Fibroblast of lung (primary cell): ENCODE measurements around the gene CPM. TPM values are rescaled to one million over a fixed set of nuclear protein-coding genes. Genes with fewer than 3 reads are reported as not detected.
"Not testable (repeated sequence)": the region's sequence is repeated elsewhere in the genome, so short reads cannot be mapped to it uniquely, and the experiment has no call there.

Experiments used
- DNase-seq, 2 donors: peaks; one replicate each; pipeline versions ENCODE4 v3.0.0 to v3.0.0-alpha.2; 2010; ENCODE audit warnings: low read depth in 2 of 2
- H2AFZ ChIP-seq: 2 replicates; pipeline ENCODE4 v1.5.1; 2012; ENCODE audit warnings: low read length, control low read depth, inconsistent platforms
- H3K27ac ChIP-seq: 2 replicates; pipeline ENCODE4 v1.5.1; 2011; ENCODE audit warnings: low read length, control low read depth; ENCODE audit not compliant: insufficient read depth
- H3K27me3 ChIP-seq: 2 replicates; pipeline ENCODE4 v1.5.1; 2011; ENCODE audit warnings: mild to moderate bottlenecking, low read length; ENCODE audit not compliant: control insufficient read depth, insufficient read depth
- H3K36me3 ChIP-seq: 2 replicates; pipeline ENCODE4 v1.5.1; 2011; ENCODE audit warnings: low read length; ENCODE audit not compliant: control insufficient read depth, insufficient read depth
- H3K4me1 ChIP-seq: 2 replicates; pipeline ENCODE4 v1.5.1; 2011; ENCODE audit warnings: low read length; ENCODE audit not compliant: control insufficient read depth, insufficient read depth; ENCODE audit errors: extremely low read depth
- H3K4me2 ChIP-seq: 2 replicates; pipeline ENCODE4 v1.5.1; 2011; ENCODE audit warnings: low read length, control low read depth; ENCODE audit not compliant: insufficient read depth; ENCODE audit errors: extremely low read depth
- H3K4me3 ChIP-seq, 4 experiments: fragments of 200-600 bp in 1 of 4; sonication (generic) in 1 of 4; replicated peaks in 1 of 4; 2 replicates each; pipeline ENCODE4 v1.5.1; 2011 to 2016; ENCODE audit warnings: low read length in 4 of 4, low read depth in 3 of 4, mild to moderate bottlenecking in 3 of 4, control low read depth in 2 of 4, inconsistent platforms in 1 of 4, mixed read lengths in 1 of 4; ENCODE audit not compliant: insufficient read depth in 1 of 4; ENCODE audit errors: control extremely low read depth in 1 of 4
- H3K79me2 ChIP-seq: 2 replicates; pipeline ENCODE4 v1.5.1; 2012; ENCODE audit warnings: mild to moderate bottlenecking, low read length, inconsistent platforms; ENCODE audit not compliant: control insufficient read depth, insufficient read depth
- H3K9ac ChIP-seq: 2 replicates; pipeline ENCODE4 v1.5.1; 2011; ENCODE audit warnings: mild to moderate bottlenecking, low read length, control low read depth; ENCODE audit not compliant: insufficient read depth
- H3K9me3 ChIP-seq: 2 replicates; pipeline ENCODE4 v1.5.1; 2012; ENCODE audit warnings: low read depth, low read length; ENCODE audit not compliant: control insufficient read depth, insufficient read depth
- H4K20me1 ChIP-seq: 2 replicates; pipeline ENCODE4 v1.5.1; 2011; ENCODE audit warnings: low read length; ENCODE audit not compliant: control insufficient read depth, insufficient read depth; ENCODE audit errors: extremely low read depth
- EZH2 ChIP-seq: IDR thresholded peaks from 2 replicates; pipeline ENCODE4 v1.5.1; 2012; ENCODE audit warnings: low read length, control low read depth, mild to moderate bottlenecking; ENCODE audit errors: missing control alignments
- polyA plus RNA-seq, 2 donors: library from polyadenylated mRNA; depleted of rRNA in 1 of 2; stranded (reverse) in 1 of 2; unstranded in 1 of 2; fragments of >200 nt; gene quantifications; 2 replicates each; pipeline ENCODE4 v1.2.1, GENCODE V29; 2011 to 2012; ENCODE audit warnings: missing spikeins in 1 of 2
- total RNA-seq: library from RNA; depleted of rRNA; stranded (reverse); fragments of >200 nt; gene quantifications from 2 replicates; pipeline ENCODE4 v1.2.1, GENCODE V29; 2014
- TF ChIP-seq, protein P1 (sequence below), 2 donors: IDR thresholded peaks in 1 of 2; conservative IDR thresholded peaks in 1 of 2; 1 replicate in 1 of 2; 2 replicates in 1 of 2; pipeline ENCODE4 v1.5.1; 2011 to 2012; ENCODE audit warnings: low read length in 2 of 2, control low read depth in 1 of 2, inconsistent platforms in 1 of 2, low read depth in 1 of 2, mild to moderate bottlenecking in 1 of 2

The CPM gene
- total and polyA plus RNA-seq, 2 donors (not counting 1 experiment from before 2014, with no cell fraction given): 5.3 to 23.5 TPM

DNA sequence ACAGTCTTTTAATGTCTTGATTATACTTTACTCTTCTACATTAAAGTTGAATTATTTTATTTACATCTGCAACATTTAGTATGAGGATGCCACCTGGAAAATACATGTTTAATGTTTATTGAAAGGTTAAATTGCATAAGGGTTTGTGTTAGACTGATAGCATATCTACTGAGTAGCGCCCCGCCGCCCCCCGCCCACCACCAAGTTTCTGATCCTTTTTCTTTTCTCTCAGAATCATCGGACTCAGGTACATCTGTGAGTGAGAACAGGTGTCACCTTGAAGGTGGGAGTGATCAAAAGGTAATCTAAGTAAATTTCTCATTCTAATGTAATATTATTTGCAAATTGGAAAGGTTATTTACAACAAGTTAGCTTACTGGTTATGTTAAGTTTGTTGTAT is 108.8 kb downstream of the CPM start:
- TF ChIP-seq, protein P1, sequence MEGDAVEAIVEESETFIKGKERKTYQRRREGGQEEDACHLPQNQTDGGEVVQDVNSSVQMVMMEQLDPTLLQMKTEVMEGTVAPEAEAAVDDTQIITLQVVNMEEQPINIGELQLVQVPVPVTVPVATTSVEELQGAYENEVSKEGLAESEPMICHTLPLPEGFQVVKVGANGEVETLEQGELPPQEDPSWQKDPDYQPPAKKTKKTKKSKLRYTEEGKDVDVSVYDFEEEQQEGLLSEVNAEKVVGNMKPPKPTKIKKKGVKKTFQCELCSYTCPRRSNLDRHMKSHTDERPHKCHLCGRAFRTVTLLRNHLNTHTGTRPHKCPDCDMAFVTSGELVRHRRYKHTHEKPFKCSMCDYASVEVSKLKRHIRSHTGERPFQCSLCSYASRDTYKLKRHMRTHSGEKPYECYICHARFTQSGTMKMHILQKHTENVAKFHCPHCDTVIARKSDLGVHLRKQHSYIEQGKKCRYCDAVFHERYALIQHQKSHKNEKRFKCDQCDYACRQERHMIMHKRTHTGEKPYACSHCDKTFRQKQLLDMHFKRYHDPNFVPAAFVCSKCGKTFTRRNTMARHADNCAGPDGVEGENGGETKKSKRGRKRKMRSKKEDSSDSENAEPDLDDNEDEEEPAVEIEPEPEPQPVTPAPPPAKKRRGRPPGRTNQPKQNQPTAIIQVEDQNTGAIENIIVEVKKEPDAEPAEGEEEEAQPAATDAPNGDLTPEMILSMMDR (conservative IDR thresholded peaks at IDR 0.05 in 1 of 2, IDR thresholded peaks at IDR 0.05 in 1 of 2; ENCODE audit: low read depth in 1 of 2, low read length in 2 of 2): no peak
- TF ChIP-seq EZH2: no peak
- H3K9ac ChIP-seq: no peak overlapping the region
- no peak overlapping the region for H3K4me2 ChIP-seq
- no peaks in the 10 kb centered on the region for H3K27me3 ChIP-seq
- DNase-seq: no peak
- no peaks in the 10 kb centered on the region for H3K4me1 ChIP-seq
- peaks cover 19% of the 10 kb centered on the region for H3K79me2 ChIP-seq
- no peak overlapping the region for H3K27ac ChIP-seq
- no peak overlapping the region for H3K4me3 ChIP-seq
- no peak overlapping the region for H2AFZ ChIP-seq
- H3K9me3 ChIP-seq: no peaks in the 10 kb centered on the region
- peaks cover 7% of the 10 kb centered on the region for H3K36me3 ChIP-seq
- no peaks in the 10 kb centered on the region for H4K20me1 ChIP-seq

DNA sequence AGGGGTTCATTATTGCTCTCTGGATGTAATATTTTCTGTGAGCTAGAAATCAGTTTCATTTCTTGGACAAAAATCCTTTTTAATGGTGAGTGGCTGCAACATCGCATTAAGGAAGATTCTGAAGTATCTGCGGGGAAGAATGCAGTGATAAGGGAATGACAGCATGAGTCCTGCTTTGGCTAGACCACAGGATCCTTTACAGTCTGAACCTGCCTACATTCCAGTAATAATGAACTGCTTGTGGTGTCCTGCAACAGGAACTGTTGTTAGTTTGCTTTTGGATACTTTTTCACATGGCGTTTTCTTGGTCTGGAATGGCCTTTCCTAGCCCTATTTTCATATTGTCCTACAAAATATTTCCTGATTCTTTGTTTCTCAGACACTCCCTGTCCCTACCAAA is 109.3 kb downstream of the CPM start:
- no peak for TF ChIP-seq EZH2
- TF ChIP-seq, protein P1 (conservative IDR thresholded peaks at IDR 0.05 in 1 of 2, IDR thresholded peaks at IDR 0.05 in 1 of 2; ENCODE audit: low read depth in 1 of 2, low read length in 2 of 2): no peak
- Histone ChIP-seq H3K9ac (no peak overlapping the region), H4K20me1 (no peaks in the 10 kb centered on the region), H3K4me2 (no peak overlapping the region), H3K4me3 (no peak overlapping the region), H3K79me2 (peaks cover 19% of the 10 kb centered on the region), H2AFZ (no peak overlapping the region), H3K36me3 (peaks cover 7% of the 10 kb centered on the region), H3K27ac (no peak overlapping the region), H3K27me3 (no peaks in the 10 kb centered on the region), H3K9me3 (no peaks in the 10 kb centered on the region), H3K4me1 (no peaks in the 10 kb centered on the region)
- peak in 1 of 2 donors; percentile 85 for DNase-seq

DNA sequence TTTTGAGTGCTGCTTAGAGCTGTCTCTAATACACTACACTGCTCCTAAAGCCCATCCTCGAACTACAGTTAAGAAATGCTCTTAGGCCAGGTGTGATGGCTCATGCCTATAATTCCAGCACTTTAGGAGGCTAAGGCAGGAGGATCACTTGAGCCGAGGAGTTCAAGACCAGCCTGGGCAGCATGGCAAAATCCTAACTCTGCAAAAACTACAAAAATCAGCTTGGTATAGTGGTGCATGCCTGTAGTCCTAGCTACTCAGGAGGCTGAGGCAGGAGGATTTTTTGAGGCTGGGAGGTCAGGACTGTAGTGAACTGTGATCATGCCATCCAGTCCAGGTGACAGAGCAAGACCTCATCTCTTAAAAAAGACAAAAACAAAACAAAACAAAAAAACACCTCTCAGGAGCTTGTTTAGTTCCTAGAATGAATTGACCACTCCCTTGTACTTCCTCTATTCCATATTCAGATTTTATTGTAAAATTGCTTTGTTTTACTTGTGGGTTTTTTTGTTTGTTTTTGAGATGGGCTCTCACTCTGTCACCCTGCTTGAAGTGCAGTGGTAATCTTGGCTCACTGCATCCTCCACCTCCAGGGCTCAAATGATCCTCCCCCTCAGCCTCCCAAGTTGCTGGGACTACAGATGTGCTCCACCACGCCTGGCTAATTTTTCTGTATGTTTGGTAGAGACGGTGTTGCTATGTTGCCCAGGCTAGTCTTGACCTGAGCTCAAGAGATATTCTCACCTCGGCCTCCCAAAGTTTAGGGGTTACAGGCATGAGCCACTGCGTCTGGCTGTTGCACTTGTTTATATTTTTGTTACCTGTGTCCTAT is 111.4 kb downstream of the CPM start:
- Histone ChIP-seq H3K27ac (no peak overlapping the region), H3K36me3 (peaks cover 9% of the 10 kb centered on the region), H3K27me3 (no peaks in the 10 kb centered on the region), H3K79me2 (peaks cover 25% of the 10 kb centered on the region), H3K4me2 (no peak overlapping the region), H3K4me1 (no peaks in the 10 kb centered on the region), H3K9ac (no peak overlapping the region), H4K20me1 (no peaks in the 10 kb centered on the region), H3K4me3 (no peak overlapping the region), H2AFZ (no peak overlapping the region), H3K9me3 (no peaks in the 10 kb centered on the region)
- no peak for TF ChIP-seq EZH2
- TF ChIP-seq, protein P1 (conservative IDR thresholded peaks at IDR 0.05 in 1 of 2, IDR thresholded peaks at IDR 0.05 in 1 of 2; ENCODE audit: low read depth in 1 of 2, low read length in 2 of 2): no peak
- DNase-seq: no peak

DNA sequence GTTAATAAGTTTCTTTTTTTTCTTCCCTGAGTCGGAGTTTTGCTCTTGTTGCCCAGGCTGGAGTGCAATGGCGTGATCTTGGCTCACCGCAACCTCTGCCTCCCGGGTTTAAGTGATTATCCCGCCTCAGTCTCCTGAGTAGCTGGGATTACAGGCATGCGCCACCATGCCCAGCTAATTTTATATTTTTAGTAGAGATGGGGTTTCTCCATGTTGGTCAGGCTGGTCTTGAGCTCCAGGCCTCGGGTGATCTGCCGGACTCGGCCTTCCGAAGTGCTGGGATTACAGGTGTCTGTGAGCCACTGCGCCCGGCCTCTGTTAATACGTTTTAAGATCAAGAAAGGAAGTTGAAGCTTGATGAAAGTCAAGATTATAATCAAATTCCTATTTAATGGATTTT is 113.5 kb downstream of the CPM start:
- peaks cover 39% of the 10 kb centered on the region for H3K79me2 ChIP-seq
- peaks cover 12% of the 10 kb centered on the region for H3K36me3 ChIP-seq
- H3K27ac ChIP-seq, H3K27me3 ChIP-seq, H3K4me1 ChIP-seq, H3K9ac ChIP-seq, H3K9me3 ChIP-seq, H3K4me3 ChIP-seq, H3K4me2 ChIP-seq, DNase-seq, H2AFZ ChIP-seq, H4K20me1 ChIP-seq: not testable (repeated sequence)
